ENCODE results near the gene CST5.

The CST5 gene

GRCh38 chr20:23879328-23879798 is at the start of gene CST5:
Gene CST5 (minus strand): TSS chr20:23879748. CDS start chr20:23879676, 72 bp downstream.
- Histone ChIP-seq H3K9ac (ENCODE audit: low read length) (no peak within 1 kb of the TSS), H3K4me3 (ENCODE audit: low read length) (no peak within 1 kb of the TSS), H3K36me3 (ENCODE audit: control insufficient read depth, insufficient read depth, low read length, severe bottlenecking) (no peaks in the 10 kb centered on the region), H3K4me1 (ENCODE audit: control insufficient read depth, insufficient read depth, low read length) (no peaks in the 10 kb centered on the region), H3K9me3 (ENCODE audit: control insufficient read depth, low read length) (no peaks in the 10 kb centered on the region), H3K27me3 (replicated peaks; ENCODE audit: control insufficient read depth, insufficient read depth, low read length) (peaks cover 66% of the 10 kb centered on the region)
- no peak for DNase-seq (ENCODE audit: low read depth)

DNA sequence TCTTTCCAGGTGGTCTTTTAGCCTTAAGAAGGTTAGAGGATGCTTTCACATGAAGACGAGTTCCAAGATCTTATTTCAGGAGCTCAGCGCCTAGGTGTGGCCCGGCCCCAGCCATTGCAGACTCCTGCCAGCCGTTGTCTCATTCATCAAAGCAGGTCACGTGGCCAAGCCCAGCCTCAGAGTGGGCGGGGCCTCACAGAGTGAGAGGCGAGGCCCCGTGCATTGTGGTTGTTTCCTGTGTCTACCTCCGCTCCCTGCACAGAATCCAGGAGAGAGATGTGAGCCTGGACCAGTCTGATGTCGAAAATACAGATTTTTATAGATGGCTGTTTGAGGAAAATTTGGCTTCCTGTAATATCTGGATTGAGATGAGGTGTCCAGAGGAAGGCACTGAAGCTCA is 49.2 kb upstream of the CST5 start:
- no peak overlapping the region for H3K9ac ChIP-seq (ENCODE audit: low read length)
- DNase-seq (ENCODE audit: low read depth): no peak
- H3K4me3 ChIP-seq (ENCODE audit: low read length): no peak overlapping the region
- no peaks in the 10 kb centered on the region for H3K36me3 ChIP-seq (ENCODE audit: control insufficient read depth, insufficient read depth, low read length, severe bottlenecking)
- H3K4me1 ChIP-seq (ENCODE audit: control insufficient read depth, insufficient read depth, low read length): no peaks in the 10 kb centered on the region
- peaks cover 8% of the 10 kb centered on the region for H3K9me3 ChIP-seq (ENCODE audit: control insufficient read depth, low read length)
- H3K27me3 ChIP-seq (replicated peaks; ENCODE audit: control insufficient read depth, insufficient read depth, low read length): peaks cover 30% of the 10 kb centered on the region

- DNase-seq (ENCODE audit: low read depth): no peak
- H3K4me1 ChIP-seq (ENCODE audit: control insufficient read depth, insufficient read depth, low read length): no peaks in the 10 kb centered on the region
- no peak overlapping the region for H3K4me3 ChIP-seq (ENCODE audit: low read length)
- no peak overlapping the region for H3K9ac ChIP-seq (ENCODE audit: low read length)
- no peaks in the 10 kb centered on the region for H3K36me3 ChIP-seq (ENCODE audit: control insufficient read depth, insufficient read depth, low read length, severe bottlenecking)
- peaks cover 8% of the 10 kb centered on the region for H3K9me3 ChIP-seq (ENCODE audit: control insufficient read depth, low read length)
- peaks cover 33% of the 10 kb centered on the region for H3K27me3 ChIP-seq (replicated peaks; ENCODE audit: control insufficient read depth, insufficient read depth, low read length)
Observed at GRCh38 chr20:23928353-23928752, 48.8 kb upstream of the CST5 start.

DNA sequence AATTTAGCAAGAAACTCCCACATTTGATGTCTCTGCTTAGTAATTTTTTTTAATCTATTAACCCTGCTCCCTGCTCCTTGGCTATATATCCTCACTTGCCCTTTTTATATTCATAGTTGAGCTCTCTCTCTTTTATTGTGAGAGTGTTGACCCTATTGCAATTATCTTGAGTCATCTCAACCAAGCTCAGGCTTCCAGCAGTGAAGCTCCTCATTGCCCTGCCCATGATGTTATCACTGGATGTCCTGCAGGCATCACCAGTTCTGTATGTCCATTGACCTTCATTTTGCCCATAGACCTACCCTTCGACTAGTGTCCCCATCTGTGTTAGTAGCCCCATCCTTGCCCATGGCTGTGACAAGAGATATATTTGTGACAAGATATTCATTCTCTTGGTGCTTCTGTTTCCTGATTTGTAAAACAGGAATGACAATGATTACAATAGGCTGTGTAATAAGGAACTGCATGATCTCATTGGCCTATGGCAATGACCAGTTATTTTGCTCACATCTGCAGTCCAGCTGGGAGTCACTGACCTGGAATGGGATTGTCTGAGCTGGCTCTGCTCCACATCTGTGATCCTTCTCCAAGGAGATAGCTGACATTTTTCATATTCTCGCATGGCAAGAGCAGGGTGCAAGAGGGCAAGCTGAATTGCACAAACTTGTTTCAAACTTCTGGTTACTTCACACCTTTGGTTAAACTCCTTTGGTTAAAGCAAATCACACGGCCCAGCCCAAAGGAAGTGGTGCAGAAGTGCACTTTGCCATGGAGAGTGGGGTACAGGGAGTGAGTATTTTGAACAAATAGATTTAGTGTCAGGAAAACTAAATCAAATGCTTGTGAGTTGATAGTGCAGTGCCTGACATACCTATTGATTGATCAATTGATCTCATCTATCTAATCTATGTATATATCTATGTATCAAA is 47.7 kb upstream of the CST5 start:
- Histone ChIP-seq H3K36me3 (ENCODE audit: control insufficient read depth, insufficient read depth, low read length, severe bottlenecking) (no peaks in the 10 kb centered on the region), H3K9ac (ENCODE audit: low read length) (no peak overlapping the region), H3K4me1 (ENCODE audit: control insufficient read depth, insufficient read depth, low read length) (no peaks in the 10 kb centered on the region), H3K27me3 (replicated peaks; ENCODE audit: control insufficient read depth, insufficient read depth, low read length) (peaks cover 35% of the 10 kb centered on the region), H3K9me3 (ENCODE audit: control insufficient read depth, low read length) (peaks cover 8% of the 10 kb centered on the region), H3K4me3 (ENCODE audit: low read length) (no peak overlapping the region)
- DNase-seq (ENCODE audit: low read depth): peak; percentile 35

- Histone ChIP-seq H3K4me1 (ENCODE audit: control insufficient read depth, insufficient read depth, low read length) (no peaks in the 10 kb centered on the region), H3K27me3 (replicated peaks; ENCODE audit: control insufficient read depth, insufficient read depth, low read length) (peaks cover 35% of the 10 kb centered on the region), H3K36me3 (ENCODE audit: control insufficient read depth, insufficient read depth, low read length, severe bottlenecking) (no peaks in the 10 kb centered on the region), H3K9me3 (ENCODE audit: control insufficient read depth, low read length) (peaks cover 8% of the 10 kb centered on the region), H3K4me3 (ENCODE audit: low read length) (no peak overlapping the region), H3K9ac (ENCODE audit: low read length) (no peak overlapping the region)
- DNase-seq (ENCODE audit: low read depth): no peak
Observed at GRCh38 chr20:23926526-23926880, 47.0 kb upstream of the CST5 start.

- Histone ChIP-seq H3K4me1 (ENCODE audit: control insufficient read depth, insufficient read depth, low read length) (no peaks in the 10 kb centered on the region), H3K9ac (ENCODE audit: low read length) (no peak overlapping the region), H3K9me3 (ENCODE audit: control insufficient read depth, low read length) (peaks cover 8% of the 10 kb centered on the region), H3K4me3 (ENCODE audit: low read length) (no peak overlapping the region), H3K36me3 (ENCODE audit: control insufficient read depth, insufficient read depth, low read length, severe bottlenecking) (no peaks in the 10 kb centered on the region), H3K27me3 (replicated peaks; ENCODE audit: control insufficient read depth, insufficient read depth, low read length) (peaks cover 39% of the 10 kb centered on the region)
- peak; percentile 6 for DNase-seq (ENCODE audit: low read depth)
Observed at GRCh38 chr20:23925789-23926525, 46.4 kb upstream of the CST5 start.

GRCh38 chr20:23924751-23925150 is 45.2 kb upstream of the CST5 start:
- Histone ChIP-seq H3K4me1 (ENCODE audit: control insufficient read depth, insufficient read depth, low read length) (peaks cover 8% of the 10 kb centered on the region), H3K36me3 (ENCODE audit: control insufficient read depth, insufficient read depth, low read length, severe bottlenecking) (no peaks in the 10 kb centered on the region), H3K9me3 (ENCODE audit: control insufficient read depth, low read length) (no peaks in the 10 kb centered on the region), H3K4me3 (ENCODE audit: low read length) (no peak overlapping the region), H3K9ac (ENCODE audit: low read length) (no peak overlapping the region), H3K27me3 (replicated peaks; ENCODE audit: control insufficient read depth, insufficient read depth, low read length) (peaks cover 32% of the 10 kb centered on the region)
- no peak for DNase-seq (ENCODE audit: low read depth)

GRCh38 chr20:23923891-23924435 is 44.4 kb upstream of the CST5 start:
- H3K4me3 ChIP-seq (ENCODE audit: low read length): no peak overlapping the region
- DNase-seq (ENCODE audit: low read depth): no peak
- H3K27me3 ChIP-seq (replicated peaks; ENCODE audit: control insufficient read depth, insufficient read depth, low read length): peaks cover 25% of the 10 kb centered on the region
- no peaks in the 10 kb centered on the region for H3K9me3 ChIP-seq (ENCODE audit: control insufficient read depth, low read length)
- no peaks in the 10 kb centered on the region for H3K36me3 ChIP-seq (ENCODE audit: control insufficient read depth, insufficient read depth, low read length, severe bottlenecking)
- H3K4me1 ChIP-seq (ENCODE audit: control insufficient read depth, insufficient read depth, low read length): peaks cover 8% of the 10 kb centered on the region
- no peak overlapping the region for H3K9ac ChIP-seq (ENCODE audit: low read length)

DNA sequence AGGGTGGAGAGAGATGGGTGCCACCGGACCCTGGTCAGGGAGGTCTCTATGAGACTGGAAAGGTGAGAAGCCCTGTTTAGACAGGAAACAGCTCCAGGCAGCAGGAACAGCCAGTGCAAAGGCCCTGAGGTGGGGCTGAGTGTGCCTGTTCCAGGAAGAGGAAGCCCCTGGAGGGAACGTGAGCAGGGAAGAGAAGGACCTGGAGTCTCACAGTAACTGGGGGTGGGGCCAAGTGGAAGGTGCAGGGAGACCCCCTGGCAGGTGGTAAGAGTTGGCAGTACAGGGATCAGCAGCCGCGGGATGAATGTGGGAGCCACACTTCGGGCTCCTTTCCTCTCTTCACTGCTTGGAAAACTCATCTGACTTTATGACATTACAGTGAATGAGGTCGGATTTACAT is 43.8 kb upstream of the CST5 start:
- Histone ChIP-seq H3K36me3 (ENCODE audit: control insufficient read depth, insufficient read depth, low read length, severe bottlenecking) (no peaks in the 10 kb centered on the region), H3K4me3 (ENCODE audit: low read length) (no peak overlapping the region), H3K4me1 (ENCODE audit: control insufficient read depth, insufficient read depth, low read length) (peaks cover 8% of the 10 kb centered on the region), H3K9me3 (ENCODE audit: control insufficient read depth, low read length) (no peaks in the 10 kb centered on the region), H3K9ac (ENCODE audit: low read length) (no peak overlapping the region), H3K27me3 (replicated peaks; ENCODE audit: control insufficient read depth, insufficient read depth, low read length) (peaks cover 23% of the 10 kb centered on the region)
- no peak for DNase-seq (ENCODE audit: low read depth)

- H3K9ac ChIP-seq (ENCODE audit: low read length): no peak overlapping the region
- peaks cover 8% of the 10 kb centered on the region for H3K4me1 ChIP-seq (ENCODE audit: control insufficient read depth, insufficient read depth, low read length)
- no peaks in the 10 kb centered on the region for H3K36me3 ChIP-seq (ENCODE audit: control insufficient read depth, insufficient read depth, low read length, severe bottlenecking)
- H3K9me3 ChIP-seq (ENCODE audit: control insufficient read depth, low read length): no peaks in the 10 kb centered on the region
- H3K4me3 ChIP-seq (ENCODE audit: low read length): no peak overlapping the region
- peak; percentile 25 for DNase-seq (ENCODE audit: low read depth)
- H3K27me3 ChIP-seq (replicated peaks; ENCODE audit: control insufficient read depth, insufficient read depth, low read length): peaks cover 33% of the 10 kb centered on the region
Observed at GRCh38 chr20:23920408-23921325, 41.1 kb upstream of the CST5 start.
